Thyroid gland (tissue), 4 donors: ENCODE results near the gene PNMA6E.

Experiments
- CTCF ChIP-seq, 6 experiments: fragments of 200-600 bp in 3 of 6; fragments of 450-650 bp in 3 of 6; sonication (generic) in 3 of 6; IDR thresholded peaks; one replicate each; pipeline ENCODE4 v1.5.1; 2016 to 2019; ENCODE audit warnings: antibody characterized with exemption in 6 of 6, mild to moderate bottlenecking in 2 of 6, inconsistent platforms in 1 of 6, moderate library complexity in 1 of 6
- POLR2A ChIP-seq, 2 donors: fragments of 450-650 bp; IDR thresholded peaks; one replicate each; pipeline ENCODE4 v1.6.1; 2017; ENCODE audit warnings: antibody characterized with exemption in 2 of 2, mild to moderate bottlenecking in 2 of 2, moderate library complexity in 1 of 2

DNA sequence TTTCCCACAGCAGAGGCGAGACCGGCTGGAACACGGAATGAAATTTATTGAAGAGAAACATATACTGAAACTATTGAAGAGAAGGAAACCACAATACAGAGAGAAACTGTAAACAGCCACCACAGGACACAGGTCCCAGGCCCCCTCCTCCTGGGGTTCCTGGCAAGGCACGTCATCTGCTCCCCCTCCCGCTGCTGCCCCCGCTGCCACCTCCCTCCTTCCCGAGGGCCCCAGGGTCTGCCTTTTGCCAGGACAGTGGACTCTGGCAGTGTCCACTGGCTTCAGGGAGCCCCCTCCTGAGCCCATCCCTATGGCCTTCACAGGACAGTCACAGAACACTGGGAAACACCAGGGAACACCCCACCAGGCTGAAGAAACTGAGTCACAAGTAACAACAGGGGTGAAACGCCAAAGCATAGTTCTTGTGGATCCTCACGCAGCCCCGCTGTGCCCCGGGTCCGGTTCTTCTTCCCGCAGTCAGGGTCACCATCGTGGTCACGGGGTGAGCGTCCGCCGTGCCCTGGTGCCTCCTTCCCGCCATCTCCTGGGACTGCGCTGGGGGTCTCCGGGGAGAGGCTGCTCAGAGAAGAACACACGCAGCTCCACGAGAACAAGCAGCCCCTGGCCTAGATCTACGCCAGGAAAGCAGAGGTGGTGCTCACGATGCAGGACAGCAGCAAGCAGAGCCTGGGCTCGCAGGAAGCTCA, 5.4 kb downstream of the PNMA6E start:
- no peak for TF ChIP-seq CTCF (IDR thresholded peaks at IDR 0.05)
- no peak for TF ChIP-seq POLR2A (IDR thresholded peaks at IDR 0.05)
